Measurements from ENCODE around the gene JSRP1.

Gene JSRP1

GRCh38 chr19:2216361-2217225, 39.6 kb downstream of the JSRP1 start:
- no peak for DNase-seq (ENCODE audit: low spot score)

- no peak for DNase-seq (ENCODE audit: low spot score)
Measured at GRCh38 chr19:2215281-2215751, 40.9 kb downstream of the JSRP1 start.

GRCh38 chr19:2214251-2214650, 42.0 kb downstream of the JSRP1 start:
- no peak for DNase-seq (ENCODE audit: low spot score)

GRCh38 chr19:2213799-2214198, 42.4 kb downstream of the JSRP1 start:
- no peak for DNase-seq (ENCODE audit: low spot score)

- DNase-seq (ENCODE audit: low spot score): no peak
Measured at GRCh38 chr19:2212861-2213711, 43.1 kb downstream of the JSRP1 start.

- no peak for DNase-seq (ENCODE audit: low spot score)
Measured at GRCh38 chr19:2210987-2211740, 45.1 kb downstream of the JSRP1 start.

- DNase-seq (ENCODE audit: low spot score): no peak
Measured at GRCh38 chr19:2210206-2210605, 46.0 kb downstream of the JSRP1 start.

- DNase-seq (ENCODE audit: low spot score): no peak
Measured at GRCh38 chr19:2209408-2209807, 46.8 kb downstream of the JSRP1 start.

- no peak for DNase-seq (ENCODE audit: low spot score)
Measured at GRCh38 chr19:2208975-2209374, 47.2 kb downstream of the JSRP1 start.

- no peak for DNase-seq (ENCODE audit: low spot score)
Measured at GRCh38 chr19:2207991-2208860, 48.0 kb downstream of the JSRP1 start.

GRCh38 chr19:2207008-2207407, 49.2 kb downstream of the JSRP1 start:
- DNase-seq (ENCODE audit: low spot score): no peak

- DNase-seq (ENCODE audit: low spot score): no peak
Measured at GRCh38 chr19:2202366-2202765, 53.9 kb downstream of the JSRP1 start.
